HS-27A (cell line): ENCODE data around the gene PKP3.
"Not testable (repeated sequence)": the region's sequence is repeated elsewhere in the genome, so short reads cannot be mapped to it uniquely, and the experiment has no call there.

ENCODE experiments used
- DNase-seq: peaks from one replicate; pipeline ENCODE4 v3.0.0-alpha.2; 2012; ENCODE audit warnings: low read depth, missing footprints

PKP3 gene

DNA sequence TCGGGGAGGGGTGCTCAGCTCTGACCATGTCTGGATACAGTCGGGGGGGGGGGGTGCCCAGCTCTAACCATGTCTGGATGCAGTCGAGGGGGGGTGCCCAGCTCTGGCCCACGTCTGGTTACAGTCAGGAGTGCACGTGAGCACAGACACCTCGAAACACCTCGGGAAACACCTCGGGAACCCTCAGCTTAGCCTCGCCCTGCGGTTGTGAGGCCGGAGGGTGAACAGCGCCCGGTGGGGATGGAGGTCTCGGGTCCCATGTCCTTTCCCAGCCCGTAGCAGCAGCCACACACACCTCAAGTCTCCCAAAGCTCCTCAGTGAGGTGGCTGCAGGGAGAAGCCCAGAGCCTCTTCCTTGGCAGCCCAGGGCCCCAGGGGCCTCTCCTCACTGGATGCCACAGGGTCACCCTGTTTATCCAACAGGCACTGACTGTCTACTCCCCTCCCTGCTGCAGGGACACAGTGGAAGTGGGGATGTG lies 18.7 kb downstream of the PKP3 start:
- no peak for DNase-seq

DNA sequence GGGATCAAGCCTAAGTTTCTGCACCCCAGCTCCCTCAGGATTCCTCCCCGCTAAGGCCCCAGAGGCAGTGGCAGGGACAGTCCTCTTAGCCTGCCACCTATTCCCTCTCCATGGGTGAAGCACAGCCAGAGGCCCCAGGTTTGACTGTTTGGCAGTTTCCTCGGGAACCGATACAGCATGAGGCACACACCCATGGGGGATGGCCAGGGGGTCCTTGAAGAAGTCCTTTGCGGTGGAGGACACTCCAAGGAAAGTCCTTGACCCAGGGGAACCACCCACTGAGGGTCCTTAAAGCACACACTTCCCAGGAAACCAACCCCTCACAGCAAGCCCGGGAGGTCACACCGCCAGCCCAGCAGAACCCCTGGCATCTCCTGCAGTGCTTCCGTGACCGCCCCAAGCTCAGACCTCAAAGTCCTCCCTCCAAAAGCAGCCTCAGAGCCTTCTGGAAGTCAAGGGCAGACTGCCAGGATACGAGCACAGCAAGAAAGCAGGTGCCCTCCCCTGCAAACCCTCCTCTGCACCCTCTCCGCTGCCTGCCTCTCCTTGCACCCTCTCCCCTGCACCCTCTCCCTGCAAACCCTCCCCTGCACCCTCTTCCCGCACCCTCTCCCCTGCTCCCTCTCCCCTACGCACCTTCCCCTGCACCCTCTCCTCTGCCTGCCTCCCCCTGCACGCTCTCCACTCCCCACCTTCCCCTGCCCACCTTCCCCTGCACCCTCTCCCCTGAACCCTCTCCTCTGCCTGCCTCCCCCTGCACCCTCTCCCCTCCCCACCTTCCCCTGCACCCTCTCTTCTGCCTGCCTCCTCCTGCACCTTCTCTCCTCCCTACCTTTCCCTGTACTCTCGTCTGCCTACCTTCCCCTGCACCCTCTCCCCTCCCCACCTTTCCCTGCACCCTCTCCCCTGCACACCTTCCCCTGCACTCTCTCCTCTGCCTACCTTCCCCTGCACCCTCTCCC lies 19.4 kb downstream of the PKP3 start:
- DNase-seq = no peak

- DNase-seq = no peak
Observed at GRCh38 chr11:414318-414857, 20.4 kb downstream of the PKP3 start.

- DNase-seq = no peak
Observed at GRCh38 chr11:415640-416041, 21.6 kb downstream of the PKP3 start.

DNA sequence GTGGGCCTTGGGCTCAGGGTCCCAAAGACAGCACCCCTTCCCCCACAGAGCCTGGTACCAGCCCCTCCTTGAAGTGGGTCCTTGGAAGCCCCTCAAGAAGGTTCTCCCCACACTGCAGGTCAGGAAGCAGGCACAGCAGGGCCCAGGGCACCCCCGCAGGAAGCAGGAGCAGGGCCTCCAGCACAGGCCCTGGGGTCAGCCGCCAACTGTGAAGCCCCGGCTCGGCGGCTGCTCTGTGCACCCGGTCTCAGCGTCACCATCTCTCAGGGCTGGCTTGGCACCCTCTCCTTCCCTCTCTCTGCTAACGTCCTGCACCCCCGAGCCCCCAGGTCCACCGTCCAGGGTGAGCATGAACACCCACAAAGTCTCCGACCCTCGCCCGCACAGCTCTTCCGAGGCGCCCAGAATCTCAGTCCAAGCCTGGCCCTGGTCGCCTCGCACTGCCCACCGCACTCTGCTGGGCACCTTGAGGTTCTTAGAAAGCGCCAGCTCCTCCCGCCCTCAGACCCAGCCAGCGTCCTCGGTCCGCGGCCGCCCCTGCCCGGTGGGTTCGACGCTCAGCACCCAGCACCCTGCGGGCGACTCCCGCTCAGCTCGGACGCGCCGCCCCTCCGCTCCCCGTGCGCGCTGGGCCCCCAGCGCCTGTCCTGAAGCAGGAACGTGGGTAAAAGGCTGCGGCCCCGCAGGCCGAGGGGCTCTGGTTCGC lies 22.2 kb downstream of the PKP3 start:
- no peak for DNase-seq

GRCh38 chr11:416757-417621 lies 23.0 kb downstream of the PKP3 start:
- no peak for DNase-seq

- DNase-seq = no peak
Observed at GRCh38 chr11:417652-418342, 23.8 kb downstream of the PKP3 start.

DNA sequence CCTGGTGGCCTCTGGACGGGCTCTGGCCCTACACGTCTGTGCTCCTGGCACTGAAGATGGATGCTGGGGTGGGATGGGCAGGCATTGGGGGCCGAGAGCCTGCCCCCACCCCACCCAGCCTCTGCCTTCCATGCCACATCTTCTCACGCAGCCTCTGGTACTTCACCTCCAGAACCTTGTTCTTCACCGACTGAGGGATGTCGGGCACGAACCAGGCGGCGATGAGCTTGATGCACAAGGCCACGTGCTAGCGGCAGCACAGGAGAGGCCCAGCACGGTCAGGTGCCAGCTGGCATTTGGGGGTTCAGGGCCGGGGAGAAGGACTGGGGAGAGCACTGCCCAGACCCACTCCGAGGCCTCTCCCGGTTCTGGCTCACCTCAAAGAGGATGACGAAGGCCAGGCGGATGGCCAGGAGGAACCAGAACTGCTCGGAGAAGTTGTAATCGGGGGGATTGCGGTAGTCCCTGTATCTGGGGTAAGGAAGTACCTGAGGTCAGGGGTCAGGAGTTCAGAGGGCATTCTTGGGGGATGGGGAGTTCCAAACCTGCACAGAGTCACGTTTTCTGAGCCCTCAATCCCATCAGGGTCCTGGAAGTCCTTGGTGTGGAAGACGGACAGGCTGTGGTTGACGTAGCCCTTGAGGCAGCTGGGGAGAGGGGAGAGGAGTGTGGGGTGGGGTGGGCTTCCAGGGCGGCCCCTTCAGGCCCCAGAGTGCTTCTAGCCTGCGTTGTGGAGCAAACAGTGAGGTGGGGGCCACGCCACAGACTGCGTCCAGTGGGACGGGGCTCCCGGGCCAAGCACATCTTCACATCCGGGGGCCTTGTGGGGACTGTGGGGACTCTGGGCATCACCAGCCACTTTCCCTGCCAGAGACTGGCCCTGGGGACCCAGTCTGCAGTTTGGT lies 24.6 kb downstream of the PKP3 start:
- DNase-seq = no peak

- DNase-seq = no peak
Observed at GRCh38 chr11:419248-420005, 25.4 kb downstream of the PKP3 start.

GRCh38 chr11:420054-420910 lies 26.3 kb downstream of the PKP3 start:
- no peak for DNase-seq

- no peak for DNase-seq
Observed at GRCh38 chr11:420911-421321, 26.9 kb downstream of the PKP3 start.

DNA sequence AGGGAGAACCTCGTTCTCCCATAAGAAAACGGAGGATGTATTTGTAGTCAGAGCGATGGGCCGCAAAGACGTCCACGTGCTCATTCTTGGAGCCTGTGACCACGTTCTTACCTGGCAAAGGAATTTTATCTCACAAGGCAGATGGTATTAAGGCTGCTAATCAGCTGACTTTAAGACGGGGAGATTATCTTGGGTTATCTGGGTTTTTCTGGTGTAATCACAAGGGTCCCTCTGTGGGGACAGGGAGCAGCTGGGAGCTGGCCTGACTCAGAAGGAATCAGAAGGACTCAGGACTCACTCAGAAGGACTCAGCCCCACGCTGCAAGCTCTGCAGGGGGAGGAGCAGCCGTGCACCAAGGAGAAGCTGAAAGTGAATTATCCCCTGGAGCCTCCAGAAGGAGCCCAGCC lies 28.2 kb downstream of the PKP3 start:
- DNase-seq = no peak

DNA sequence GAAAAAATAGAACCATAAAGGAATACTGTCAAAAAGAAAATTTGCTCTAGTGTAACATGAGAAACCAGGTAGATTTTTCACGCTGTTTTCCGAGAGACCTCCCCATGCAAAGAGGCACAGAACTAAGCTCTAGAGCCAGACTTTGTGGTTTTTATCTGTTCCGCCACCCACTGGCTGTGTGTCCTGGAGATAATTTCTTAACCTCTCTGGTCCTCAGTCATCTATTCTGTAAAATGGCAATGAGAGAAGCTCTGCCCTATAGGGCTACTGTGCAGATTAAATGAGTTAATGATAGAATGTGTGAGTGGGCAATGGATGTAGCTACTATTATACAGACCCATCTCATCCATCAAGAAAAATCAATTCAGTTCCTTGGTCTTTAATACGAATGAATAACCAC lies 30.2 kb downstream of the PKP3 start:
- no peak for DNase-seq

GRCh38 chr11:424766-425165 lies 30.8 kb downstream of the PKP3 start:
- DNase-seq = not testable (repeated sequence)

DNA sequence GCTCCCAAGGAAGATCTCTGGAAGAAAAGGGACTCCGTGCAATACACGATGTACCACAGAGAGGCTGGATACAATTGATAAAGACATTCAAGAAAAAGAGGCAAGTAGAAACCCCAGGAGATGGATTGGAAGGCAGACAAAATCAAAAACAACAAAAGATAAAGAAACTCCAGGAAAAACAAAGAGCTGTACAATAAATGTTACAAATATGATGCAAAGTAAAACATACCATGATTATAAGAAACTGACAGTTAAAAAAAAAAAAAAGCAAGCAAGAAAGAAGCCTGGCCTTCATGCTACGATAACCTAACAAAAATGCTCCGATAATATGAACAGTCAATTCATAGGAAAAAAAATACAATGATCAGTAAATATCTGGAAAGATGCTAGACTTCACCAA lies 31.3 kb downstream of the PKP3 start:
- DNase-seq = no peak

DNA sequence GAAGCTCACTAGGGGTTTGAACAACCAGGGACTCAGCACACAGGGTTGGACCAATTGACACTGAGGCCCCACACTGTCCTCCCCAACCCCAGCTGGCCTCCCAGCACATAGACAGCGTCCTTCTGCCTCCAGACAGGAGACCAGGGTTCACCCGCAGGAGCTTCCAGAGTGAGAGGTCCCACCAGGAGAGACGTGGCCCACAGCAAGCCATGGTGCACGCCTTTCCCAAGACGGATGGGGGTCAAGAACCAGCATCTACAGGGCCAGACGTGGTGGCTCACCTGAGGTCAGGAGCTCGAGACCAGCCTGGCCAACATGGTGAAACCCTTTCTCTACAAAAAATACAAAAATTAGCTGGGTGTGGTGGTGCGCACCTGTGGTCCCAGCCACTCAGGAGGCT lies 32.8 kb downstream of the PKP3 start:
- no peak for DNase-seq

DNA sequence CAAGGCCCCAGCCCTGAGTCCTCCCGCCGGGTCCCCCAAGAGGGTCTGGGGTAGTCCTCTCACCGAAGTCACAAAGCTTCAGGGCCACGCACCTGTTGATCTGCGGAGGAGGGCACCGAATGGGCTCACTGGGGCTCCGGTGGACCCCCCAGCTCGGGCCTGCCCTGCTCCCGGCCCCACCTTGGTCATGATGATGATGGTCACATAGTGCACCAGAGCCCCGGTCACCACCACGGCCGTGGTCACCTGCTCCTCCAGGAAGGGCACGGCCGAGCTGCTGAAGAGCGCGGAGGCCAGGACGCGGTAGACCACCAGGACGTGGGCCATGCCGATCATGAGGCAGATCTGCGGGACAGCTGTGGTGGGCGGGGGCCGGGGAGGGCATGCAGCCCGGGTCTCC lies 34.3 kb downstream of the PKP3 start:
- DNase-seq = no peak

DNA sequence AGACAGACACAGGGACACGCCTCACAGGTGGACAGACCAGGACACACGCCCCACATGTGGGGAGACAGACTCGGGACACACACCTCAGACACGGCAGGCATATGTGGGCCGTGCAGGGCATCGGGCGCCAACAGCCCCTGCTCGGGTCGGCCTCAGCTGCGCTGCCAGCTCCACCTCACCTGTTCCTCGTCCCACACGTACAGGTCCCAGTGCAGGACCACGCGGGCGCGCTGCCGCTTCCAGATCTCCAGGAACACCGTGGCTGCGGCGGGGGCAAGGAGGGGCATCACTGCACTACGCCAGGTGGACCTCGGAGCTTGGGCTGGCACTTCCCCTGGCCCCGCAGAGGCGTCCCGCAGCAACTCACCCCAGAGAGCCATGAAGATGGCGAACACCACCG lies 35.4 kb downstream of the PKP3 start:
- no peak for DNase-seq
